H1 (cell line): ENCODE results near the gene IGF2R. TPM values are rescaled to one million over a fixed set of nuclear protein-coding genes. Genes with fewer than 3 reads are reported as not detected.
A peak's percentile ranks its signal among the peaks of the same experiment; 100 is the strongest.

Experiments used
- CTCF ChIA-PET: fragments of 300-600 bp; sonication (Branson Sonifier 250); formaldehyde crosslinking; loops from one replicate; lab custom pipeline; 2021; ENCODE audit not compliant: partially characterized antibody; lab: Charles Lee
- POLR2A ChIA-PET: fragments of 300-600 bp; sonication (Branson Sonifier 250); formaldehyde crosslinking; loops from one replicate; lab custom pipeline; 2021; ENCODE audit warnings: inconsistent platforms; ENCODE audit not compliant: partially characterized antibody; lab: Charles Lee
- DNase-seq, 2 experiments: peaks; one replicate each; pipeline versions ENCODE4 v3.0.0 to v3.0.0-alpha.2; 2010 to 2022; ENCODE audit warnings: low spot score in 2 of 2, low read depth in 1 of 2, mixed read lengths in 1 of 2
- FAIRE-seq: peaks from 2 replicates; lab custom pipeline; 2011; peaks lifted over from hg19 to GRCh38; lab: Jason Lieb, UNC
- H2AFZ ChIP-seq: 2 replicates; pipeline ENCODE4 v1.8.1; 2012; ENCODE audit warnings: low read length, inconsistent platforms
- H2AK5ac ChIP-seq: 2 replicates; pipeline ENCODE4 v1.6.1; 2013; ENCODE audit warnings: low read depth, low read length
- H2BK120ac ChIP-seq: replicated peaks from 2 replicates; pipeline ENCODE3; 2013; ENCODE audit warnings: low read depth, low read length, inconsistent platforms
- H2BK12ac ChIP-seq: 2 replicates; pipeline ENCODE4 v1.6.1; 2013; ENCODE audit warnings: low read depth, low read length
- H2BK15ac ChIP-seq: 2 replicates; pipeline ENCODE4 v1.6.1; 2013; ENCODE audit warnings: low read length
- H2BK20ac ChIP-seq: 2 replicates; pipeline ENCODE4 v1.6.1; 2013; ENCODE audit warnings: low read length
- H2BK5ac ChIP-seq: 2 replicates; pipeline ENCODE4 v1.6.1; 2013; ENCODE audit warnings: low read depth, low read length
- H3K14ac ChIP-seq: 2 replicates; pipeline ENCODE4 v1.6.1; 2013; ENCODE audit warnings: inconsistent platforms; ENCODE audit not compliant: insufficient read length
- H3K18ac ChIP-seq: 2 replicates; pipeline ENCODE4 v1.6.1; 2013; ENCODE audit warnings: low read length; ENCODE audit errors: extremely low read depth
- H3K23ac ChIP-seq: 2 replicates; pipeline ENCODE4 v1.6.1; 2013; ENCODE audit warnings: inconsistent platforms; ENCODE audit not compliant: insufficient read length
- H3K23me2 ChIP-seq: 2 replicates; pipeline ENCODE4 v1.6.1; 2013; ENCODE audit warnings: low read depth, low read length
- H3K27ac ChIP-seq: 2 replicates; pipeline ENCODE4 v1.6.1; 2011; ENCODE audit warnings: low read depth, low read length, inconsistent platforms
- H3K27me3 ChIP-seq, 4 experiments: replicated peaks in 1 of 4; 1 replicate in 1 of 4; 2 replicates in 3 of 4; pipeline versions ENCODE4 v1.6.1 to v1.8.1; 2011 to 2013; ENCODE audit warnings: low read length in 3 of 4, mild to moderate bottlenecking in 3 of 4, inconsistent platforms in 2 of 4, mixed read lengths in 2 of 4, moderate library complexity in 1 of 4; ENCODE audit not compliant: control insufficient read depth in 3 of 4, insufficient read depth in 3 of 4; ENCODE audit errors: extremely low read depth in 1 of 4
- H3K36me3 ChIP-seq, 4 experiments: 2 replicates each; pipeline versions ENCODE4 v1.6.1 to v1.8.1; 2011 to 2013; ENCODE audit warnings: mild to moderate bottlenecking in 4 of 4, low read length in 3 of 4, moderate library complexity in 2 of 4, control low read depth in 1 of 4, inconsistent platforms in 1 of 4; ENCODE audit not compliant: insufficient read depth in 4 of 4, control insufficient read depth in 2 of 4
- H3K4ac ChIP-seq: replicated peaks from 2 replicates; pipeline ENCODE3; 2013; ENCODE audit warnings: low read length, low read depth, mixed read lengths, inconsistent platforms; ENCODE audit not compliant: insufficient read length
- H3K4me1 ChIP-seq, 4 experiments: replicated peaks in 1 of 4; 1 replicate in 1 of 4; 2 replicates in 3 of 4; pipeline versions ENCODE4 v1.6.1 to v1.8.1; 2011 to 2013; ENCODE audit warnings: low read length in 3 of 4, inconsistent platforms in 2 of 4, mixed read lengths in 1 of 4; ENCODE audit not compliant: insufficient read depth in 4 of 4, control insufficient read depth in 3 of 4
- H3K4me2 ChIP-seq, 2 experiments: 2 replicates each; pipeline versions ENCODE4 v1.6.1 to v1.8.1; 2011 to 2013; ENCODE audit warnings: low read depth in 2 of 2, low read length in 2 of 2, control low read depth in 1 of 2, inconsistent platforms in 1 of 2, mild to moderate bottlenecking in 1 of 2; ENCODE audit not compliant: insufficient read depth in 1 of 2
- H3K4me3 ChIP-seq, 4 experiments: fragments of 200-600, 300-600 bp in 1 of 4; sonication (generic), shearing (Covaris generic), sonication (Bioruptor Twin) in 1 of 4; 2 replicates each; pipeline versions ENCODE4 v1.5.1 to v1.8.1; 2011 to 2016; ENCODE audit warnings: low read length in 4 of 4, low read depth in 3 of 4, control low read depth in 2 of 4, inconsistent platforms in 2 of 4, mild to moderate bottlenecking in 2 of 4, mixed read lengths in 1 of 4, moderate library complexity in 1 of 4; ENCODE audit not compliant: insufficient read depth in 2 of 4; ENCODE audit errors: extremely low read depth in 1 of 4
- H3K56ac ChIP-seq: replicated peaks from 2 replicates; pipeline ENCODE3; 2013; ENCODE audit warnings: low read depth, mild to moderate bottlenecking, mixed read lengths, low read length, inconsistent platforms; ENCODE audit not compliant: insufficient read length
- H3K79me1 ChIP-seq: 2 replicates; pipeline ENCODE4 v1.6.1; 2013; ENCODE audit warnings: low read depth, low read length, control low read depth
- H3K79me2 ChIP-seq, 2 experiments: 2 replicates each; pipeline versions ENCODE4 v1.6.1 to v1.8.1; 2012 to 2013; ENCODE audit warnings: low read length in 2 of 2, mild to moderate bottlenecking in 2 of 2, inconsistent platforms in 1 of 2; ENCODE audit not compliant: insufficient read depth in 2 of 2, control insufficient read depth in 1 of 2
- H3K9ac ChIP-seq, 4 experiments: replicated peaks in 1 of 4; 1 replicate in 1 of 4; 2 replicates in 3 of 4; pipeline versions ENCODE4 v1.6.1 to v1.8.1; 2011 to 2013; ENCODE audit warnings: low read depth in 3 of 4, low read length in 3 of 4, control low read depth in 2 of 4, mild to moderate bottlenecking in 2 of 4, moderate library complexity in 2 of 4, inconsistent platforms in 1 of 4; ENCODE audit errors: extremely low read depth in 1 of 4
- H3K9me3 ChIP-seq, 2 experiments: 2 replicates each; pipeline versions ENCODE4 v1.6.1 to v1.8.1; 2012 to 2013; ENCODE audit warnings: mild to moderate bottlenecking in 2 of 2, moderate library complexity in 2 of 2, control low read depth in 1 of 2, inconsistent platforms in 1 of 2, low read depth in 1 of 2, low read length in 1 of 2, mixed read lengths in 1 of 2; ENCODE audit not compliant: insufficient read depth in 2 of 2
- H4K20me1 ChIP-seq, 2 experiments: replicated peaks in 1 of 2; 2 replicates each; pipeline versions ENCODE3 to v1.8.1; 2011 to 2013; ENCODE audit warnings: inconsistent platforms in 2 of 2, low read length in 2 of 2, mild to moderate bottlenecking in 1 of 2; ENCODE audit not compliant: insufficient read depth in 2 of 2, control insufficient read depth in 1 of 2
- H4K5ac ChIP-seq: 2 replicates; pipeline ENCODE4 v1.6.1; 2013; ENCODE audit warnings: low read length, low read depth, mixed read lengths, inconsistent platforms; ENCODE audit not compliant: insufficient read length
- H4K8ac ChIP-seq: 2 replicates; pipeline ENCODE4 v1.8.0; 2013; ENCODE audit warnings: mild to moderate bottlenecking, moderate library complexity, low read length, inconsistent platforms; ENCODE audit not compliant: insufficient read depth; ENCODE audit errors: extremely low read depth
- H4K91ac ChIP-seq: replicated peaks from 2 replicates; pipeline ENCODE3; 2013; ENCODE audit warnings: low read length, mixed read lengths, inconsistent platforms; ENCODE audit not compliant: insufficient read length
- CEBPB ChIP-seq: IDR thresholded peaks from 2 replicates; pipeline ENCODE4 v1.6.1; 2012; ENCODE audit warnings: low read depth, low read length
- CHD2 ChIP-seq: IDR thresholded peaks from 2 replicates; pipeline ENCODE4 v1.6.1; 2012; ENCODE audit warnings: low read length, improper control_type of control experiment
- EGR1 ChIP-seq: IDR thresholded peaks from 2 replicates; pipeline ENCODE4 v1.6.1; 2011; ENCODE audit warnings: low read depth, low read length, borderline replicate concordance
- PHF8 ChIP-seq: fragments of 200-600 bp; sonication (generic); conservative IDR thresholded peaks from 2 replicates; pipeline ENCODE4 v1.7.1; 2012; ENCODE audit warnings: low read depth, mild to moderate bottlenecking, inconsistent platforms, low read length, moderate library complexity
- RXRA ChIP-seq: IDR thresholded peaks from 2 replicates; pipeline ENCODE4 v1.6.1; 2011; ENCODE audit warnings: low read depth, mild to moderate bottlenecking, low read length, moderate library complexity; ENCODE audit not compliant: insufficient read depth
- SIRT6 ChIP-seq: IDR thresholded peaks from one replicate; pipeline ENCODE4 v1.7.1; 2012; ENCODE audit warnings: low read length, inconsistent platforms
- TCF12 ChIP-seq: IDR thresholded peaks from 2 replicates; pipeline ENCODE4 v1.6.1; 2011; ENCODE audit warnings: low read depth, mild to moderate bottlenecking, low read length
- YY1 ChIP-seq: IDR thresholded peaks from 2 replicates; pipeline ENCODE4 v1.6.1; 2011; ENCODE audit warnings: low read depth, mild to moderate bottlenecking, low read length
- ZNF274 ChIP-seq: IDR thresholded peaks from 2 replicates; pipeline ENCODE4 v1.7.0; 2012; ENCODE audit warnings: low read length, borderline replicate concordance; ENCODE audit errors: extremely low read depth
- WGBS, 2 experiments: shearing (Covaris generic) in 1 of 2; methylation state at CpG; one replicate each; pipeline versions ENCODE4 v1.1.6 to v1.1.7; 2013 to 2015; ENCODE audit warnings: low lambda C conversion rate in 2 of 2, mixed read lengths in 2 of 2, inconsistent platforms in 1 of 2, low coverage in 1 of 2, missing lambda C conversion rate in 1 of 2; ENCODE audit not compliant: insufficient replicate concordance in 2 of 2, insufficient coverage in 1 of 2, insufficient read length in 1 of 2; ENCODE audit errors: extremely low coverage in 1 of 2, missing lambda C conversion rate in 1 of 2; 5-methylcytosine and 5-hydroxymethylcytosine counted together
- polyA plus RNA-seq, 7 experiments: library from polyadenylated mRNA; depleted of rRNA in 3 of 7; stranded (reverse) in 5 of 7; unstranded in 2 of 7; fragments of >200 nt in 5 of 7; fragments of 200-250 nt in 2 of 7; gene quantifications; 1 replicate in 5 of 7; 2 replicates in 1 of 7; 4 replicates in 1 of 7; pipeline versions ENCODE4 v1.2.1 to v1.2.3, GENCODE V29; 2011 to 2013; ENCODE audit warnings: missing spikeins in 2 of 7, mixed read lengths in 2 of 7
- total RNA-seq: library from RNA; stranded (reverse); fragmentation: NEBNext Ultra II Directional; extraction: Animal tissue kit (Norgen Biotek cat#: 25700); gene quantifications from 2 replicates; pipeline ENCODE4 v1.2.1, GENCODE V29; 2021
- TF ChIP-seq, protein P1 (sequence below): IDR thresholded peaks from 2 replicates; pipeline ENCODE4 v1.6.1; 2011; ENCODE audit warnings: low read depth, mild to moderate bottlenecking, low read length; ENCODE audit not compliant: insufficient read depth
- TF ChIP-seq, protein P2 (sequence below): IDR thresholded peaks from 2 replicates; pipeline ENCODE4 v1.6.1; 2012; ENCODE audit warnings: low read length, inconsistent platforms

The IGF2R gene
- total and polyA plus RNA-seq, 2 of the 8 experiments (the other 6 are each of a cell fraction or from before 2014, with no cell fraction given), result 20.6 to 74.1 TPM

DNA sequence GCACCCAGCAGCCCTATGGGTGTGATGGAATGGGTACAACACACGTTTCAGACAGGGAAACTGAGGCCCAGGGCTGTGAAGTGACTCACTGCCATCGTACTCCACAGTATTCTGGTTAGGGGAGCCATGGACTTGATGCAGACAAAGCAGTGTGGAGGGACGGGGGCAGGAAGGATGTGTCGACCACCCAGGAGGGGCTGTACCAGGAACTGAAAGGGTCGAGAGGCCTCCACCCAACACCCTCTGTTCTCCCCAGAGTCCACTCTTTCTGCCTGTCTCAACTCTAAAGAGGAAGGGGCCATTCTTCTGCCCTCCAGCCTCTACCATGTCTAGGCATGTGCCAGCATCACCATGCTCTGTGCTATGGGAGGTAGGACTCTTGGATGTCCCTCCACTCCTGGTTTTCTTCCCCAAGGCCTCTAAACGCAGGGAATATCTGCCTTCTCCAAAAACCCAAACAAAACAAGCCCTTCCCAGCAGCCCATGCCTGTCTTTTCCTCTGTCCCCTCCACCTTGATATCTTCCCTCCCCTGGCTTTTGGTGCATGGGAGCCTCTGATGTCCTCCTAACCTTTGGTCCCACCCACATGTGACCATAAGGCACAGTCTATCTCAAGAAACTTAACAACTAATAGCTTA, 160.1 kb downstream of the IGF2R start:
- no peak overlapping the region for H3K9ac ChIP-seq
- FAIRE-seq, result no peak

More for the DNA sequence above, 160.1 kb downstream of the IGF2R start:
- Histone ChIP-seq H3K23ac (no peak overlapping the region), H4K20me1 (no peaks in the 10 kb centered on the region), H3K36me3 (no peaks in the 10 kb centered on the region), H2AK5ac (0 out of 2 replicates have a peak overlapping the region, but pooled peaks have one; percentile 24), H3K14ac (no peak overlapping the region), H3K79me2 (no peaks in the 10 kb centered on the region), H3K9me3 (no peaks in the 10 kb centered on the region), H3K23me2 (no peaks in the 10 kb centered on the region), H4K5ac (no peak overlapping the region), H3K56ac (no peak overlapping the region), H3K4ac (no peak overlapping the region), H3K27me3 (no peaks in the 10 kb centered on the region; a peak in 1 of 7 replicates), H3K4me2 (no peak overlapping the region), H4K8ac (no peak overlapping the region), H2BK120ac (no peak overlapping the region), H2BK12ac (no peak overlapping the region), H2AFZ (no peak overlapping the region), H2BK5ac (peak overlapping the region; percentile 35; the same call in 1 of the 2 replicates), H3K18ac (no peak overlapping the region), H3K4me3 (no peak overlapping the region), H2BK20ac (no peak overlapping the region), H4K91ac (no peak overlapping the region), H3K4me1 (peaks cover 7 to 17% (median 11%) of the 10 kb centered on the region in 4 experiments), H2BK15ac (no peak overlapping the region), H3K27ac (no peak overlapping the region), H3K79me1 (no peaks in the 10 kb centered on the region)
- no peak for DNase-seq
- 85% methylated on average over 6 of the region's 6 CpGs; no CpG with 5 or more reads in 1 of the 2 experiments for WGBS, 2 experiments
- CTCF ChIA-PET, result interaction anchor here (0.6 to 3.4 kb wide), 4 partner anchors 9 to 549 kb away, joined by 3 to 17 read pairs (median 5); no protein-coding TSS in a partner anchor
- TF ChIP-seq, protein P1, sequence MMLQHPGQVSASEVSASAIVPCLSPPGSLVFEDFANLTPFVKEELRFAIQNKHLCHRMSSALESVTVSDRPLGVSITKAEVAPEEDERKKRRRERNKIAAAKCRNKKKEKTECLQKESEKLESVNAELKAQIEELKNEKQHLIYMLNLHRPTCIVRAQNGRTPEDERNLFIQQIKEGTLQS, result no peak
- TF ChIP-seq CEBPB (no peak), PHF8 (no peak), RXRA (no peak), SIRT6 (no peak), CHD2 (no peak), TCF12 (no peak), EGR1 (no peak), ZNF274 (no peak), YY1 (no peak)
- TF ChIP-seq, protein P2, sequence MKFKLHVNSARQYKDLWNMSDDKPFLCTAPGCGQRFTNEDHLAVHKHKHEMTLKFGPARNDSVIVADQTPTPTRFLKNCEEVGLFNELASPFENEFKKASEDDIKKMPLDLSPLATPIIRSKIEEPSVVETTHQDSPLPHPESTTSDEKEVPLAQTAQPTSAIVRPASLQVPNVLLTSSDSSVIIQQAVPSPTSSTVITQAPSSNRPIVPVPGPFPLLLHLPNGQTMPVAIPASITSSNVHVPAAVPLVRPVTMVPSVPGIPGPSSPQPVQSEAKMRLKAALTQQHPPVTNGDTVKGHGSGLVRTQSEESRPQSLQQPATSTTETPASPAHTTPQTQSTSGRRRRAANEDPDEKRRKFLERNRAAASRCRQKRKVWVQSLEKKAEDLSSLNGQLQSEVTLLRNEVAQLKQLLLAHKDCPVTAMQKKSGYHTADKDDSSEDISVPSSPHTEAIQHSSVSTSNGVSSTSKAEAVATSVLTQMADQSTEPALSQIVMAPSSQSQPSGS, result no peak
- POLR2A ChIA-PET, result interaction anchor here (0.6 to 0.8 kb wide), 2 partner anchors 20 to 114 kb away, joined by 5 read pairs; no protein-coding TSS in a partner anchor
